Endothelial cell of umbilical vein (primary cell): Measurements from ENCODE around the gene NAA20. TPM values are rescaled to one million over a fixed set of nuclear protein-coding genes. Genes with fewer than 3 reads are reported as not detected.

Source experiments
- BruUV-seq: library from RNA; stranded (reverse); fragments of 400-500 nt; replicated peaks from 2 replicates; lab custom pipeline; 2021; lab: Mats Ljungman, UMichigan
- CTCF ChIA-PET: fragments of 300-600, 350-600 bp; sonication (Branson Sonifier 250); formaldehyde crosslinking; loops from one replicate; lab custom pipeline; 2021; ENCODE audit warnings: antibody characterized with exemption, inconsistent platforms; lab: Charles Lee
- POLR2A ChIA-PET: fragments of 300-600, 350-600 bp; sonication (Branson Sonifier 250); formaldehyde crosslinking; loops from one replicate; lab custom pipeline; 2021; ENCODE audit warnings: antibody characterized with exemption, inconsistent platforms; lab: Charles Lee
- DNase-seq: peaks from one replicate; pipeline ENCODE4 v3.0.0-alpha.2; 2011; ENCODE audit warnings: low read depth, low spot score
- FAIRE-seq: peaks from 2 replicates; lab custom pipeline; 2011; peaks lifted over from hg19 to GRCh38; lab: Jason Lieb, UNC
- H2AFZ ChIP-seq: 2 replicates; pipeline ENCODE4 v1.6.0; 2012; ENCODE audit warnings: low read depth, low read length, control low read depth, inconsistent platforms
- H3K27ac ChIP-seq: 2 replicates; pipeline ENCODE4 v1.5.1; 2011; ENCODE audit warnings: low read depth, mild to moderate bottlenecking, control low read depth, low read length, moderate library complexity; ENCODE audit not compliant: insufficient read depth
- H3K27me3 ChIP-seq, 2 experiments: 2 replicates each; pipeline versions ENCODE4 v1.6.0 to v1.6.1; 2011; ENCODE audit warnings: low read length in 2 of 2, mixed read lengths in 1 of 2; ENCODE audit not compliant: control insufficient read depth in 2 of 2, insufficient read depth in 2 of 2
- H3K36me3 ChIP-seq, 2 experiments: 2 replicates in 1 of 2; 3 replicates in 1 of 2; pipeline ENCODE4 v1.5.1; 2011; ENCODE audit warnings: low read length in 2 of 2, mild to moderate bottlenecking in 1 of 2, moderate library complexity in 1 of 2; ENCODE audit not compliant: control insufficient read depth in 2 of 2, insufficient read depth in 2 of 2; ENCODE audit errors: extremely low read depth in 1 of 2
- H3K4me1 ChIP-seq: 3 replicates; pipeline ENCODE4 v1.5.1; 2011; ENCODE audit warnings: mild to moderate bottlenecking, low read length; ENCODE audit not compliant: control insufficient read depth, insufficient read depth; ENCODE audit errors: extremely low read depth
- H3K4me2 ChIP-seq: 2 replicates; pipeline ENCODE4 v1.6.1; 2011; ENCODE audit warnings: low read length, control low read depth, mixed read lengths; ENCODE audit not compliant: insufficient read depth
- H3K4me3 ChIP-seq, 3 experiments: fragments of 200-600 bp in 1 of 3; sonication (generic), shearing (Covaris generic) in 1 of 3; replicated peaks in 1 of 3; 2 replicates each; pipeline ENCODE4 v1.5.1; 2011 to 2016; ENCODE audit warnings: control low read depth in 3 of 3, low read length in 3 of 3, mild to moderate bottlenecking in 2 of 3, inconsistent platforms in 1 of 3, low read depth in 1 of 3, moderate library complexity in 1 of 3; ENCODE audit not compliant: insufficient read depth in 1 of 3
- H3K79me2 ChIP-seq: 2 replicates; pipeline ENCODE4 v1.6.0; 2012; ENCODE audit warnings: low read length, inconsistent platforms; ENCODE audit not compliant: control insufficient read depth, insufficient read depth
- H3K9ac ChIP-seq: replicated peaks from 2 replicates; pipeline ENCODE3; 2011; ENCODE audit warnings: low read length, control low read depth; ENCODE audit not compliant: insufficient read depth; ENCODE audit errors: extremely low read depth
- H3K9me1 ChIP-seq: replicated peaks from 3 replicates; pipeline ENCODE4 v1.6.0; 2011; ENCODE audit warnings: mild to moderate bottlenecking, low read length; ENCODE audit not compliant: control insufficient read depth, insufficient read depth; ENCODE audit errors: extremely low read depth
- H3K9me3 ChIP-seq: replicated peaks from 2 replicates; pipeline ENCODE4 v1.5.1; 2012; ENCODE audit warnings: low read length, inconsistent platforms; ENCODE audit not compliant: control insufficient read depth, insufficient read depth
- H4K20me1 ChIP-seq: replicated peaks from 2 replicates; pipeline ENCODE3; 2011; ENCODE audit warnings: mild to moderate bottlenecking, low read length; ENCODE audit not compliant: control insufficient read depth, insufficient read depth; ENCODE audit errors: extremely low read depth
- CTCF ChIP-seq, 2 donors: IDR thresholded peaks; 1 replicate in 1 of 2; 2 replicates in 1 of 2; pipeline ENCODE4 v1.5.1; 2011; ENCODE audit warnings: low read length in 2 of 2, mild to moderate bottlenecking in 2 of 2, moderate library complexity in 2 of 2, control low read depth in 1 of 2, inconsistent platforms in 1 of 2, low read depth in 1 of 2; ENCODE audit not compliant: insufficient read depth in 1 of 2; ENCODE audit errors: extremely low read depth in 1 of 2
- EZH2 ChIP-seq: IDR thresholded peaks from 2 replicates; pipeline ENCODE4 v1.6.1; 2012; ENCODE audit warnings: borderline replicate concordance, low read depth, mild to moderate bottlenecking, moderate library complexity, low read length, inconsistent platforms; ENCODE audit not compliant: severe bottlenecking
- FOS ChIP-seq: IDR thresholded peaks from 2 replicates; pipeline ENCODE4 v1.6.1; 2011; ENCODE audit warnings: mild to moderate bottlenecking, low read length, moderate library complexity, borderline replicate concordance; ENCODE audit not compliant: insufficient read depth
- GATA2 ChIP-seq: IDR thresholded peaks from 2 replicates; pipeline ENCODE4 v1.7.0; 2011; ENCODE audit warnings: low read depth, mild to moderate bottlenecking, moderate library complexity, mixed read lengths, low read length; ENCODE audit not compliant: insufficient read length, insufficient read depth
- JUN ChIP-seq: IDR thresholded peaks from 2 replicates; pipeline ENCODE4 v1.6.1; 2011; ENCODE audit warnings: borderline replicate concordance, low read depth; ENCODE audit not compliant: insufficient read length, insufficient read depth
- MAX ChIP-seq: IDR thresholded peaks from 2 replicates; pipeline ENCODE4 v1.6.1; 2011; ENCODE audit not compliant: insufficient read depth, insufficient read length
- MYC ChIP-seq: IDR thresholded peaks from one replicate; pipeline ENCODE4 v1.6.1; 2011; ENCODE audit warnings: mild to moderate bottlenecking, low read depth, low read length
- POLR2A ChIP-seq: IDR thresholded peaks from 2 replicates; pipeline ENCODE4 v1.6.1; 2012; ENCODE audit warnings: low read depth, mild to moderate bottlenecking, control low read depth, low read length
- POLR2AphosphoS5 ChIP-seq: IDR thresholded peaks from 2 replicates; pipeline ENCODE4 v1.6.1; 2012; ENCODE audit warnings: low read depth, mild to moderate bottlenecking, control low read depth, low read length, moderate library complexity; ENCODE audit not compliant: insufficient read depth
- dilution Hi-C: fragments of 300-500 bp; cut with MboI; formaldehyde crosslinking; loops from one replicate; pipeline ENCODE4 v1.15.0; 2019; ENCODE audit warnings: low sequenced_read_pairs; ENCODE audit not compliant: extremely low pct_ligation_motif_present
- intact Hi-C: fragments of 100-400 bp; cut with micrococcal nuclease; formaldehyde crosslinking; loops from one replicate; pipeline ENCODE4 v1.10.0; 2022
- polyA plus RNA-seq, 4 experiments: library from polyadenylated mRNA; depleted of rRNA in 3 of 4; stranded (reverse) in 3 of 4; unstranded in 1 of 4; fragments of >200 nt; gene quantifications; 2 replicates each; pipeline versions ENCODE4 v1.2.1 to v1.2.3, GENCODE V29; 2011 to 2012; ENCODE audit warnings: missing spikeins in 1 of 4
- total RNA-seq: library from RNA; stranded (reverse); gene quantifications from 2 replicates; pipeline ENCODE4 v1.2.3, GENCODE V29; 2021

The NAA20 gene
- total and polyA plus RNA-seq, 2 donors (not counting 3 experiments of a cell fraction or from before 2014, with no cell fraction given), result 48.6 to 77.3 TPM

- TF ChIP-seq MAX (no peak), GATA2 (no peak)
- H3K27ac ChIP-seq, result peak overlapping the region; percentile 25
- no peak overlapping the region for H2AFZ ChIP-seq
- ChIA-PET CTCF (interaction anchor here (1.3 to 2.2 kb wide), 3 partner anchors 15 to 345 kb away, joined by 3 to 6 read pairs (median 4); partner anchors contain the start of genes CFAP61, CRNKL1 and NAA20), POLR2A (interaction anchor here (0.6 to 1.6 kb wide), 2 partner anchors 14 to 1449 kb away, joined by 5 to 11 read pairs; partner anchors contain the start of genes CFAP61 and CRNKL1)
- H3K27me3 ChIP-seq, result no peaks in the 10 kb centered on the region
- BruUV-seq, result no TSS peak
- peaks cover 29 to 48% of the 10 kb centered on the region in 2 experiments for H3K36me3 ChIP-seq
- dilution Hi-C loops, result no loop called here
- peak overlapping the region; percentile 20 for H3K4me2 ChIP-seq
- no peak overlapping the region for H3K9ac ChIP-seq
- H3K9me1 ChIP-seq, result no peaks in the 10 kb centered on the region
- peak; percentile 40 for FAIRE-seq
- peaks cover 19% of the 10 kb centered on the region for H3K4me1 ChIP-seq
- H3K4me3 ChIP-seq, result no peak overlapping the region
- no peaks in the 10 kb centered on the region for H3K9me3 ChIP-seq
- no peaks in the 10 kb centered on the region for H4K20me1 ChIP-seq
- DNase-seq, result peak; percentile 82
- intact Hi-C loops, result loop anchor here (1.0 kb wide), 2 partner anchors 14 to 21 kb away; partner anchors contain the start of genes CFAP61, CRNKL1 and NAA20
- no peaks in the 10 kb centered on the region for H3K79me2 ChIP-seq
Observed at GRCh38 chr20:20037960-20038359, 20.8 kb downstream of the NAA20 start.

- Histone ChIP-seq H3K4me2 (peak overlapping the region; percentile 20), H3K27me3 (no peaks in the 10 kb centered on the region), H3K4me1 (peaks cover 19% of the 10 kb centered on the region), H2AFZ (no peak overlapping the region), H3K9me3 (no peaks in the 10 kb centered on the region), H3K9me1 (no peaks in the 10 kb centered on the region), H4K20me1 (no peaks in the 10 kb centered on the region), H3K27ac (peak overlapping the region; percentile 22), H3K4me3 (no peak overlapping the region), H3K36me3 (peaks cover 30 to 44% of the 10 kb centered on the region in 2 experiments), H3K79me2 (no peaks in the 10 kb centered on the region), H3K9ac (no peak overlapping the region)
- FAIRE-seq (no peak), DNase-seq (peak; percentile 4)
- CTCF ChIA-PET, result interaction anchor here (1.3 to 1.4 kb wide), 2 partner anchors 22 to 345 kb away, joined by 3 to 4 read pairs; partner anchors contain the start of gene NAA20
- POLR2A ChIA-PET, result interaction anchor here (0.6 to 1.6 kb wide), 2 partner anchors 14 to 152 kb away, joined by 7 to 11 read pairs; partner anchors contain the start of genes CFAP61 and CRNKL1
- TF ChIP-seq MAX (no peak), MYC (no peak), JUN (no peak), GATA2 (no peak), POLR2AphosphoS5 (no peak), EZH2 (no peak), FOS (no peak), POLR2A (no peak), CTCF (IDR thresholded peaks at IDR 0.05; ENCODE audit: extremely low read depth in 1 of 2, insufficient read depth in 1 of 2, low read depth in 1 of 2, low read length in 2 of 2) (no peak)
- intact Hi-C loops, result loop anchor here (1.0 kb wide), 2 partner anchors 14 to 21 kb away; partner anchors contain the start of genes CFAP61, CRNKL1 and NAA20
- dilution Hi-C loops, result no loop called here
- BruUV-seq, result no TSS peak
Observed at GRCh38 chr20:20038586-20038985, 21.4 kb downstream of the NAA20 start.
